ENCODE results near the gene SNAP25.

The SNAP25 gene

GRCh38 chr20:10308652-10309051 is 90.0 kb downstream of the SNAP25 start:
- DNase-seq = no peak

GRCh38 chr20:10309326-10309725 is 90.7 kb downstream of the SNAP25 start:
- no peak for DNase-seq

GRCh38 chr20:10312111-10312510 is 93.5 kb downstream of the SNAP25 start:
- no peak for DNase-seq

GRCh38 chr20:10313215-10313614 is 94.6 kb downstream of the SNAP25 start:
- no peak for DNase-seq

GRCh38 chr20:10313701-10314100 is 95.1 kb downstream of the SNAP25 start:
- no peak for DNase-seq

- no peak for DNase-seq
Observed at GRCh38 chr20:10314198-10314597, 95.6 kb downstream of the SNAP25 start.

- DNase-seq = no peak
Observed at GRCh38 chr20:10315138-10315537, 96.5 kb downstream of the SNAP25 start.

- no peak for DNase-seq
Observed at GRCh38 chr20:10316582-10316981, 98.0 kb downstream of the SNAP25 start.

- no peak for DNase-seq
Observed at GRCh38 chr20:10318291-10319024, 99.8 kb downstream of the SNAP25 start.

- DNase-seq = no peak
Observed at GRCh38 chr20:10319855-10320254, 101.2 kb downstream of the SNAP25 start.

- no peak for DNase-seq
Observed at GRCh38 chr20:10321138-10321717, 102.6 kb downstream of the SNAP25 start.

- peak; percentile 7 to 25 for DNase-seq
Observed at GRCh38 chr20:10322073-10323012, 103.7 kb downstream of the SNAP25 start.

GRCh38 chr20:10323729-10324128 is 105.1 kb downstream of the SNAP25 start:
- DNase-seq = no peak

- DNase-seq = no peak
Observed at GRCh38 chr20:10324198-10324847, 105.7 kb downstream of the SNAP25 start.

- DNase-seq = peak in 1 of 2 experiments; percentile 12
Observed at GRCh38 chr20:10328897-10329255, 110.2 kb downstream of the SNAP25 start.

GRCh38 chr20:10329387-10330005 is 110.9 kb downstream of the SNAP25 start:
- no peak for DNase-seq

GRCh38 chr20:10330071-10330470 is 111.4 kb downstream of the SNAP25 start:
- no peak for DNase-seq

- DNase-seq = peak; percentile 72 to 79
Observed at GRCh38 chr20:10332656-10333415, 114.2 kb downstream of the SNAP25 start.

- no peak for DNase-seq
Observed at GRCh38 chr20:10336959-10337729, 118.5 kb downstream of the SNAP25 start.

- no peak for DNase-seq
Observed at GRCh38 chr20:10338426-10339180, 120.0 kb downstream of the SNAP25 start.

Measured in NCI-H187 (cell line).